ENCODE results near the gene HMCN2.

The HMCN2 gene

DNA sequence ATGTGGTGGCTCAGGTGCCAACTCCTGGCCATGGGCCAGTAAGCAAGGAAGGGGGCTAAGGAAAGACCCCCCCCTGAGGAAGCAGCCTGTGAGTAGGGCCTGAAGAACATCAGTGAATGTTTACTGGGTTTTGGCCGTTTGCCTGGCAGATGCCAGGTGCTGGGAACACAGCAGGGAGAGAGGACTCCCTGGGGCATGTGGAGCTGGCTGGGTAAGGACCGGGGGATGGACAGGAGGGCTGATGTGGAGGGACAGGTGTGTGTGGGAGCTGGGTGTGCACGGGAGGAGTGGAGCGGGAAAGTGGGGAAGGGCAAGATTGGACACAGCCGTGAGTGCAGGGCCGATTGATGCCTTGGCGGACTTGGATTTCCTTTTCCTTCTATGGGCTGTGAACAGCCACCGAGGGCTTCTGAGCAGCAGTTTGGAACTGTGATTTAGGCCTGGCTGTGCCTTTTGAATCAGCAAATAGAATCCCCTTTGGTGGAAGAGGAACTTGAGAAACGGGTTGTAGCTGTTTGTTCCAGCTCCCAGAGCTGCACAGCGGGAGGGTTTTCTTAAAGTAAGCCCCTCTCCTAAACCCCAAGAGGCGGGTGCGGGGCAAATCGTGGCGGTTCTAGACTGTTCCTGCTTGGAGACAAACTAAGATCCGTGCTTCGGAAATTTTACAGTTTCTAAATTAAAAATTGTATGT lies 3.1 kb downstream of the HMCN2 start:
- Histone ChIP-seq H3K27me3 (ENCODE audit: control insufficient read depth in 1 of 2, insufficient read depth in 1 of 2, low read length in 2 of 2) (peaks cover 56 to 72% of the 10 kb centered on the region in 2 experiments), H3K23ac (ENCODE audit: low read length in 2 of 2) (no peak overlapping the region), H4K91ac (ENCODE audit: low read length) (no peak overlapping the region), H2AK5ac (ENCODE audit: low read length, severe bottlenecking) (no peak overlapping the region), H3K27ac (ENCODE audit: low read length, poor library complexity, severe bottlenecking) (no peak overlapping the region), H2BK5ac (ENCODE audit: low read depth, low read length, poor library complexity, severe bottlenecking) (no peak overlapping the region), H3K14ac (ENCODE audit: low read length in 2 of 2) (peak overlapping the region in 1 of 2 experiments; percentile 71), H2BK120ac (ENCODE audit: low read depth, low read length) (no peak overlapping the region), H3K18ac (ENCODE audit: low read depth in 1 of 2, low read length in 2 of 2) (no peak overlapping the region), H3K4ac (ENCODE audit: low read depth in 1 of 2, low read length in 2 of 2) (no peak overlapping the region), H3K9me3 (ENCODE audit: control insufficient read depth, low read length) (no peaks in the 10 kb centered on the region), H2BK12ac (ENCODE audit: low read length in 2 of 2) (no peak overlapping the region), H2BK15ac (ENCODE audit: low read depth, poor library complexity, severe bottlenecking) (no peak overlapping the region), H3K36me3 (ENCODE audit: control insufficient read depth in 1 of 2, insufficient read depth in 2 of 2, low read depth in 1 of 2, low read length in 2 of 2) (no peaks in the 10 kb centered on the region), H3K4me1 (ENCODE audit: control insufficient read depth, insufficient read depth, low read depth, low read length) (peaks cover 24% of the 10 kb centered on the region), H3K79me1 (replicated peaks; ENCODE audit: low read length, poor library complexity, severe bottlenecking) (no peaks in the 10 kb centered on the region), H3K4me3 (ENCODE audit: insufficient read depth in 1 of 2, low read depth in 1 of 2, low read length in 2 of 2) (no peak overlapping the region), H4K8ac (ENCODE audit: low read length) (no peak overlapping the region), H2AFZ (ENCODE audit: low read depth, low read length) (no peak overlapping the region), H3K4me2 (ENCODE audit: low read length, poor library complexity, severe bottlenecking) (no peak overlapping the region), H3K9ac (ENCODE audit: low read length) (no peak overlapping the region)
- DNase-seq, result no peak
- WGBS, result 67% methylated on average over 15 of the region's 16 CpGs

- Histone ChIP-seq H3K27me3 (ENCODE audit: control insufficient read depth in 1 of 2, insufficient read depth in 1 of 2, low read length in 2 of 2) (peaks cover 33 to 55% of the 10 kb centered on the region in 2 experiments), H2AFZ (ENCODE audit: low read depth, low read length) (no peak overlapping the region), H2BK5ac (ENCODE audit: low read depth, low read length, poor library complexity, severe bottlenecking) (no peak overlapping the region), H4K8ac (ENCODE audit: low read length) (no peak overlapping the region), H2BK15ac (ENCODE audit: low read depth, poor library complexity, severe bottlenecking) (no peak overlapping the region), H2BK120ac (ENCODE audit: low read depth, low read length) (no peak overlapping the region), H3K4me2 (ENCODE audit: low read length, poor library complexity, severe bottlenecking) (no peak overlapping the region), H3K9ac (ENCODE audit: low read length) (no peak overlapping the region), H3K18ac (ENCODE audit: low read depth in 1 of 2, low read length in 2 of 2) (no peak overlapping the region), H2BK12ac (ENCODE audit: low read length in 2 of 2) (no peak overlapping the region), H3K27ac (ENCODE audit: low read length, poor library complexity, severe bottlenecking) (no peak overlapping the region), H3K14ac (ENCODE audit: low read length in 2 of 2) (no peak overlapping the region), H3K4me3 (ENCODE audit: insufficient read depth in 1 of 2, low read depth in 1 of 2, low read length in 2 of 2) (no peak overlapping the region), H4K91ac (ENCODE audit: low read length) (no peak overlapping the region), H3K9me3 (ENCODE audit: control insufficient read depth, low read length) (no peaks in the 10 kb centered on the region), H3K4ac (ENCODE audit: low read depth in 1 of 2, low read length in 2 of 2) (no peak overlapping the region), H2AK5ac (ENCODE audit: low read length, severe bottlenecking) (no peak overlapping the region), H3K36me3 (ENCODE audit: control insufficient read depth in 1 of 2, insufficient read depth in 2 of 2, low read depth in 1 of 2, low read length in 2 of 2) (no peaks in the 10 kb centered on the region), H3K4me1 (ENCODE audit: control insufficient read depth, insufficient read depth, low read depth, low read length) (peaks cover 15% of the 10 kb centered on the region), H3K79me1 (replicated peaks; ENCODE audit: low read length, poor library complexity, severe bottlenecking) (no peaks in the 10 kb centered on the region), H3K23ac (ENCODE audit: low read length in 2 of 2) (no peak overlapping the region)
- DNase-seq, result no peak
- WGBS, result 69% methylated on average over 6 of the region's 6 CpGs
Observed at GRCh38 chr9:130271473-130271872, 5.9 kb downstream of the HMCN2 start.

DNA sequence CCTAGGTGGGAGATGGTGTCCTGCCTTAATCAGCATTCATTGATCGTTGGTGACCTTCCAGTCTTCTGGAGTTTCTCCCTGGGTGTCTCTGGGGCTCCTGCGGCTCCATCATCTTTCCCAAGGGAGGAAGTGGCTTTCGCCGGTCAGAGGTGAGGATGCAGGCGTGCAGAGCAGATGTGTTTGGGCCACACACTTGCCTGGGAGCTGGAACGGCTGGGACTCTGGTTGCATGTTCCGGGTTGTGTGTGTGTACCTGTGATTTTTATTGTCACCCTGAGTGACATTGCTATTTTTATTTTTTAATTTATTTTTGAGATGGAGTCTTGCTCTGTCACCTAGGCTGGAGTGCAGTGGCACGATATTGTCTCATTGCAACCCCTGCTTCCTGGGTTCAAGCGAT lies 9.6 kb downstream of the HMCN2 start:
- Histone ChIP-seq H4K91ac (ENCODE audit: low read length) (no peak overlapping the region), H3K4me2 (ENCODE audit: low read length, poor library complexity, severe bottlenecking) (no peak overlapping the region), H2BK12ac (ENCODE audit: low read length in 2 of 2) (no peak overlapping the region), H3K14ac (ENCODE audit: low read length in 2 of 2) (no peak overlapping the region), H3K36me3 (ENCODE audit: control insufficient read depth in 1 of 2, insufficient read depth in 2 of 2, low read depth in 1 of 2, low read length in 2 of 2) (no peaks in the 10 kb centered on the region), H2AK5ac (ENCODE audit: low read length, severe bottlenecking) (no peak overlapping the region), H2BK15ac (ENCODE audit: low read depth, poor library complexity, severe bottlenecking) (no peak overlapping the region), H3K23ac (ENCODE audit: low read length in 2 of 2) (no peak overlapping the region), H2BK5ac (ENCODE audit: low read depth, low read length, poor library complexity, severe bottlenecking) (no peak overlapping the region), H3K18ac (ENCODE audit: low read depth in 1 of 2, low read length in 2 of 2) (no peak overlapping the region), H3K27me3 (ENCODE audit: control insufficient read depth in 1 of 2, insufficient read depth in 1 of 2, low read length in 2 of 2) (peaks cover 8 to 35% of the 10 kb centered on the region in 2 experiments), H2BK120ac (ENCODE audit: low read depth, low read length) (no peak overlapping the region), H2AFZ (ENCODE audit: low read depth, low read length) (no peak overlapping the region), H3K4ac (ENCODE audit: low read depth in 1 of 2, low read length in 2 of 2) (no peak overlapping the region), H4K8ac (ENCODE audit: low read length) (no peak overlapping the region), H3K4me1 (ENCODE audit: control insufficient read depth, insufficient read depth, low read depth, low read length) (peaks cover 7% of the 10 kb centered on the region), H3K9ac (ENCODE audit: low read length) (no peak overlapping the region), H3K9me3 (ENCODE audit: control insufficient read depth, low read length) (no peaks in the 10 kb centered on the region), H3K27ac (ENCODE audit: low read length, poor library complexity, severe bottlenecking) (no peak overlapping the region), H3K4me3 (ENCODE audit: insufficient read depth in 1 of 2, low read depth in 1 of 2, low read length in 2 of 2) (no peak overlapping the region), H3K79me1 (replicated peaks; ENCODE audit: low read length, poor library complexity, severe bottlenecking) (no peaks in the 10 kb centered on the region)
- 80% methylated on average over 9 of the region's 9 CpGs for WGBS
- DNase-seq, result no peak

- Histone ChIP-seq H3K27ac (ENCODE audit: low read length, poor library complexity, severe bottlenecking) (no peak overlapping the region), H2BK120ac (ENCODE audit: low read depth, low read length) (no peak overlapping the region), H3K23ac (ENCODE audit: low read length in 2 of 2) (no peak overlapping the region), H3K4me3 (ENCODE audit: insufficient read depth in 1 of 2, low read depth in 1 of 2, low read length in 2 of 2) (no peak overlapping the region), H3K36me3 (ENCODE audit: control insufficient read depth in 1 of 2, insufficient read depth in 2 of 2, low read depth in 1 of 2, low read length in 2 of 2) (no peaks in the 10 kb centered on the region), H3K27me3 (ENCODE audit: control insufficient read depth in 1 of 2, insufficient read depth in 1 of 2, low read length in 2 of 2) (peaks cover 0 to 31% of the 10 kb centered on the region in 2 experiments), H3K9me3 (ENCODE audit: control insufficient read depth, low read length) (no peaks in the 10 kb centered on the region), H2BK5ac (ENCODE audit: low read depth, low read length, poor library complexity, severe bottlenecking) (no peak overlapping the region), H3K9ac (ENCODE audit: low read length) (no peak overlapping the region), H2AFZ (ENCODE audit: low read depth, low read length) (no peak overlapping the region), H2AK5ac (ENCODE audit: low read length, severe bottlenecking) (no peak overlapping the region), H3K18ac (ENCODE audit: low read depth in 1 of 2, low read length in 2 of 2) (no peak overlapping the region), H3K4ac (ENCODE audit: low read depth in 1 of 2, low read length in 2 of 2) (no peak overlapping the region), H3K4me2 (ENCODE audit: low read length, poor library complexity, severe bottlenecking) (no peak overlapping the region), H3K14ac (ENCODE audit: low read length in 2 of 2) (no peak overlapping the region), H4K91ac (ENCODE audit: low read length) (no peak overlapping the region), H2BK12ac (ENCODE audit: low read length in 2 of 2) (no peak overlapping the region), H3K4me1 (ENCODE audit: control insufficient read depth, insufficient read depth, low read depth, low read length) (peaks cover 7% of the 10 kb centered on the region), H4K8ac (ENCODE audit: low read length) (no peak overlapping the region), H2BK15ac (ENCODE audit: low read depth, poor library complexity, severe bottlenecking) (no peak overlapping the region), H3K79me1 (replicated peaks; ENCODE audit: low read length, poor library complexity, severe bottlenecking) (no peaks in the 10 kb centered on the region)
- 39% methylated on average over 3 of the region's 3 CpGs for WGBS
- DNase-seq, result peak; percentile 64
Observed at GRCh38 chr9:130276121-130276520, 10.6 kb downstream of the HMCN2 start.

Data from mesenchymal stem cell (in vitro differentiated cells and primary cell).